SK-N-SH treated with all-trans-retinoic acid at 6 μM for 48 hours (cell line): ENCODE results near the gene CALB2.

Experiments
- ATAC-seq: fragments of 200-7000 bp; cut with Tn5 transposase; 3 replicates; pipeline ENCODE4 v1.9.1; 2020; ENCODE audit warnings: mild to moderate bottlenecking, moderate library complexity
- BACH2 ChIP-seq: fragments of 250-450 bp; sonication (Bioruptor Pico); IDR thresholded peaks from 2 replicates; pipeline ENCODE4 v1.9.0; 2021; ENCODE audit warnings: mild to moderate bottlenecking, borderline replicate concordance
- CSDC2 ChIP-seq: fragments of 250-450 bp; sonication (Bioruptor Pico); IDR thresholded peaks from 2 replicates; pipeline ENCODE4 v1.5.0; 2020; ENCODE audit warnings: mild to moderate bottlenecking, moderate library complexity
- ESRRG ChIP-seq: fragments of 250-450 bp; sonication (Bioruptor Pico); IDR thresholded peaks from 2 replicates; pipeline ENCODE4 v1.6.1; 2021; ENCODE audit warnings: mild to moderate bottlenecking
- ISL1 ChIP-seq: fragments of 250-450 bp; sonication (Bioruptor Pico); IDR thresholded peaks from 2 replicates; pipeline ENCODE4 v2.1.2; 2022; ENCODE audit warnings: mild to moderate bottlenecking, moderate library complexity
- OSR1 ChIP-seq: fragments of 250-450 bp; sonication (Bioruptor Pico); IDR thresholded peaks from 2 replicates; pipeline ENCODE4 v1.8.0; 2022; ENCODE audit warnings: moderate library complexity, mild to moderate bottlenecking, inconsistent platforms
- PPARA ChIP-seq: fragments of 250-450 bp; sonication (Bioruptor Pico); IDR thresholded peaks from 2 replicates; pipeline ENCODE4 v1.5.0; 2020; ENCODE audit warnings: mild to moderate bottlenecking, borderline replicate concordance
- RARB ChIP-seq: fragments of 250-450 bp; sonication (Bioruptor Pico); IDR thresholded peaks from 2 replicates; pipeline ENCODE4 v1.8.0; 2021; ENCODE audit warnings: mild to moderate bottlenecking, moderate library complexity
- SNAI2 ChIP-seq: fragments of 250-450 bp; sonication (Bioruptor Pico); IDR thresholded peaks from 2 replicates; pipeline ENCODE4 v1.5.0; 2020; ENCODE audit warnings: mild to moderate bottlenecking, moderate library complexity
- TCF4 ChIP-seq: fragments of 250-450 bp; sonication (Bioruptor Pico); IDR thresholded peaks from 2 replicates; pipeline ENCODE4 v1.8.0; 2021; ENCODE audit warnings: mild to moderate bottlenecking, moderate library complexity, borderline replicate concordance
- ZFP30 ChIP-seq: fragments of 450-650 bp; formaldehyde crosslinking; IDR thresholded peaks from 2 replicates; pipeline ENCODE4 v1.5.0; 2022; ENCODE audit warnings: mild to moderate bottlenecking, moderate library complexity
- ZNF70 ChIP-seq: fragments of 450-650 bp; formaldehyde crosslinking; IDR thresholded peaks from 2 replicates; pipeline ENCODE4 v1.5.0; 2020; ENCODE audit warnings: mild to moderate bottlenecking, moderate library complexity
- ZNF8 ChIP-seq: fragments of 450-650 bp; formaldehyde crosslinking; IDR thresholded peaks from 2 replicates; pipeline ENCODE4 v1.5.0; 2020; ENCODE audit warnings: mild to moderate bottlenecking, moderate library complexity
- TF ChIP-seq, protein P1 (sequence below): fragments of 250-450 bp; sonication (Bioruptor Pico); IDR thresholded peaks from 2 replicates; pipeline ENCODE4 v1.8.0; 2021; ENCODE audit warnings: low read depth, mild to moderate bottlenecking, moderate library complexity, borderline replicate concordance
- TF ChIP-seq, protein P2 (sequence below): fragments of 250-450 bp; sonication (Bioruptor Pico); IDR thresholded peaks from 2 replicates; pipeline ENCODE4 v1.5.1; 2021; ENCODE audit warnings: mild to moderate bottlenecking, moderate library complexity
- TF ChIP-seq, protein P3 (sequence below): fragments of 250-450 bp; sonication (Bioruptor Pico); IDR thresholded peaks from 2 replicates; pipeline ENCODE4 v1.5.1; 2020; ENCODE audit warnings: low read depth, mild to moderate bottlenecking, moderate library complexity

The CALB2 gene

DNA sequence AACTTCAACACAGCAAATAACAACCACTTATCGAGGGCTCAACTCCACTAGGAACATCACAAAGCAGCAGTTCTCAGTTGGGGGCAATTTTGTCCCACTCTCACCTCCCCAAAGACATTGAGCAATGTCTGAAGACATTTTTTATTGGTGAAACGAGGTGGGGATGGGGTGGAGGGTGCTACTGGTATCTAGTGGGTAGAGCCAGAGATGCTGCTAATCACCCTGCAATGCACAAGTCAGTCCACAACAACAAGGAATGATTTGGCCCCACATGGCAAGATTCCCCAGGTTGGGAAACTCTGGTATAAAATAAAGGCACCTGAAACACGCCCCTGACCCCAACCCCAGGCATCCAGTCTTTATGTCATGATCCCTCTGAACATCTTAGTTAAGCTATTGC, 50.0 kb downstream of the CALB2 start (continued):
- TF ChIP-seq ZNF8 (CRISPR knock-in tag) (no peak), RARB (CRISPR knock-in tag) (no peak), TCF4 (CRISPR knock-in tag) (no peak)
- TF ChIP-seq, protein P1, sequence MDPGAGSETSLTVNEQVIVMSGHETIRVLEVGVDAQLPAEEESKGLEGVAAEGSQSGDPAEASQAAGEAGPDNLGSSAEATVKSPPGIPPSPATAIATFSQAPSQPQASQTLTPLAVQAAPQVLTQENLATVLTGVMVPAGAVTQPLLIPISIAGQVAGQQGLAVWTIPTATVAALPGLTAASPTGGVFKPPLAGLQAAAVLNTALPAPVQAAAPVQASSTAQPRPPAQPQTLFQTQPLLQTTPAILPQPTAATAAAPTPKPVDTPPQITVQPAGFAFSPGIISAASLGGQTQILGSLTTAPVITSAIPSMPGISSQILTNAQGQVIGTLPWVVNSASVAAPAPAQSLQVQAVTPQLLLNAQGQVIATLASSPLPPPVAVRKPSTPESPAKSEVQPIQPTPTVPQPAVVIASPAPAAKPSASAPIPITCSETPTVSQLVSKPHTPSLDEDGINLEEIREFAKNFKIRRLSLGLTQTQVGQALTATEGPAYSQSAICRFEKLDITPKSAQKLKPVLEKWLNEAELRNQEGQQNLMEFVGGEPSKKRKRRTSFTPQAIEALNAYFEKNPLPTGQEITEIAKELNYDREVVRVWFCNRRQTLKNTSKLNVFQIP (CRISPR knock-in tag) = no peak

DNA sequence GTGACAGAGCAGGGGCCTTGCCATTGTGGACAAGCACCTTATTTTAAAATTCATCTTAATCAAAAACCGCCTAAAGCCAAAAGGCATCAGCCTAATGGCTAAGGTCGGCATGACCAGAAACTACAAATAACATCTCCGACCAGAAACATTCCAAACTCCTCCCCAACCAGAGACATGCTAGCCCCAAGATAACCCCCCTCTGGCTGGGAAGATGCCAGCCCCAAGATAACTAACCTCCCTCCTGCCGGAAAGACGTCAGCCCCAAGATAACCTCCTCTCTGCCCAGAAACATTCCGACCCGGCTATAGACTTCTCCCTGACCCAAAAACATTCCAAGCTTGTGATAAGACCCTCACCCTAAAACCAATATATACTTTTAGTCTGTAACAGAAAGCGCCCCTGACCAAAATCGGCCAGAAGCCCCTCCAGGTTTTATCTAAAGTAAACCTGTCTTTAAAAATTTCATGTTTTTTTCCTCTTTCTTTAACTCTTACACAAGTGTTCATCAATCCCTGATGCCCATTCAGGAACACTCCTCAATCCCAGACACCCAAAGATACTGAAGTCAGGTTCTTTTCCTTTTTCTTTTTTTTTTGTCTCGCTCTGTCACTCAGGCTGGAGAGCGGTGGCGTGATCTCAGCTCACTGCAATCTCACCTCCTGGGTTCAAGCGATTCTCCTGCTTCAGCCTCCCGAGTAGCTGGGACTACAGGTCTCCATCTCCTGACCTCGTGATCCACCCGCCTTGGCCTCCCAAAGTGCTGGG, 50.7 kb downstream of the CALB2 start:
- ATAC-seq = no peak
- TF ChIP-seq OSR1 (CRISPR knock-in tag) = no peak
- TF ChIP-seq TCF4 (CRISPR knock-in tag) = no peak
- TF ChIP-seq ZNF70 (CRISPR knock-in tag) = no peak
- TF ChIP-seq ISL1 (CRISPR knock-in tag) = no peak
- TF ChIP-seq PPARA (CRISPR knock-in tag) = no peak
- TF ChIP-seq RARB (CRISPR knock-in tag) = no peak
- TF ChIP-seq, protein P2, sequence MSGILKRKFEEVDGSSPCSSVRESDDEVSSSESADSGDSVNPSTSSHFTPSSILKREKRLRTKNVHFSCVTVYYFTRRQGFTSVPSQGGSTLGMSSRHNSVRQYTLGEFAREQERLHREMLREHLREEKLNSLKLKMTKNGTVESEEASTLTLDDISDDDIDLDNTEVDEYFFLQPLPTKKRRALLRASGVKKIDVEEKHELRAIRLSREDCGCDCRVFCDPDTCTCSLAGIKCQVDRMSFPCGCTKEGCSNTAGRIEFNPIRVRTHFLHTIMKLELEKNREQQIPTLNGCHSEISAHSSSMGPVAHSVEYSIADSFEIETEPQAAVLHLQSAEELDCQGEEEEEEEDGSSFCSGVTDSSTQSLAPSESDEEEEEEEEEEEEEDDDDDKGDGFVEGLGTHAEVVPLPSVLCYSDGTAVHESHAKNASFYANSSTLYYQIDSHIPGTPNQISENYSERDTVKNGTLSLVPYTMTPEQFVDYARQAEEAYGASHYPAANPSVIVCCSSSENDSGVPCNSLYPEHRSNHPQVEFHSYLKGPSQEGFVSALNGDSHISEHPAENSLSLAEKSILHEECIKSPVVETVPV = no peak
- TF ChIP-seq, protein P1 (CRISPR knock-in tag) = no peak
- TF ChIP-seq, protein P3, sequence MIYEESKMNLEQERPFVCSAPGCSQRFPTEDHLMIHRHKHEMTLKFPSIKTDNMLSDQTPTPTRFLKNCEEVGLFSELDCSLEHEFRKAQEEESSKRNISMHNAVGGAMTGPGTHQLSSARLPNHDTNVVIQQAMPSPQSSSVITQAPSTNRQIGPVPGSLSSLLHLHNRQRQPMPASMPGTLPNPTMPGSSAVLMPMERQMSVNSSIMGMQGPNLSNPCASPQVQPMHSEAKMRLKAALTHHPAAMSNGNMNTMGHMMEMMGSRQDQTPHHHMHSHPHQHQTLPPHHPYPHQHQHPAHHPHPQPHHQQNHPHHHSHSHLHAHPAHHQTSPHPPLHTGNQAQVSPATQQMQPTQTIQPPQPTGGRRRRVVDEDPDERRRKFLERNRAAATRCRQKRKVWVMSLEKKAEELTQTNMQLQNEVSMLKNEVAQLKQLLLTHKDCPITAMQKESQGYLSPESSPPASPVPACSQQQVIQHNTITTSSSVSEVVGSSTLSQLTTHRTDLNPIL (CRISPR knock-in tag) = no peak
- TF ChIP-seq ESRRG (CRISPR knock-in tag) = no peak
- TF ChIP-seq, all 23 proteins: peak for 0

DNA sequence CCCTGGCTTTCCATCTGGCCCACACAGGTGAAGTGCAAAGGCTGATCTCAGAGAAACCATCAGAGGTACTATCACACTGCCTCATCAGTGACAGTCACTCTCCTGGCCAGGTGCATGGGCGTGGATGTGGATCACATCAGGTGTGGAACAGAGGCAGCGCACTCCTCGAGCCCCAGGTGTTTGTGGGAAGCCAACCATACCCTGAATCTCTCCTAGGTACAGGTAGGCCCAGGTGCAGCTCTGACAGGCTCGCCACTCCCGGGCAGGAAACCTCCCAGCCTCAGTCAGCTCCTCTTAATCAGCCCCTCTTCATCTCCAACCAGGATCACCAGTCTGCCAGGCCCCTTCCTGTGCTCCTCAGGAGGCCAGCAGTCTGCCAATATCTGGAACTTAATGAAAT, 51.6 kb downstream of the CALB2 start:
- TF ChIP-seq, protein P1 (CRISPR knock-in tag) = no peak
- no peak for ATAC-seq

DNA sequence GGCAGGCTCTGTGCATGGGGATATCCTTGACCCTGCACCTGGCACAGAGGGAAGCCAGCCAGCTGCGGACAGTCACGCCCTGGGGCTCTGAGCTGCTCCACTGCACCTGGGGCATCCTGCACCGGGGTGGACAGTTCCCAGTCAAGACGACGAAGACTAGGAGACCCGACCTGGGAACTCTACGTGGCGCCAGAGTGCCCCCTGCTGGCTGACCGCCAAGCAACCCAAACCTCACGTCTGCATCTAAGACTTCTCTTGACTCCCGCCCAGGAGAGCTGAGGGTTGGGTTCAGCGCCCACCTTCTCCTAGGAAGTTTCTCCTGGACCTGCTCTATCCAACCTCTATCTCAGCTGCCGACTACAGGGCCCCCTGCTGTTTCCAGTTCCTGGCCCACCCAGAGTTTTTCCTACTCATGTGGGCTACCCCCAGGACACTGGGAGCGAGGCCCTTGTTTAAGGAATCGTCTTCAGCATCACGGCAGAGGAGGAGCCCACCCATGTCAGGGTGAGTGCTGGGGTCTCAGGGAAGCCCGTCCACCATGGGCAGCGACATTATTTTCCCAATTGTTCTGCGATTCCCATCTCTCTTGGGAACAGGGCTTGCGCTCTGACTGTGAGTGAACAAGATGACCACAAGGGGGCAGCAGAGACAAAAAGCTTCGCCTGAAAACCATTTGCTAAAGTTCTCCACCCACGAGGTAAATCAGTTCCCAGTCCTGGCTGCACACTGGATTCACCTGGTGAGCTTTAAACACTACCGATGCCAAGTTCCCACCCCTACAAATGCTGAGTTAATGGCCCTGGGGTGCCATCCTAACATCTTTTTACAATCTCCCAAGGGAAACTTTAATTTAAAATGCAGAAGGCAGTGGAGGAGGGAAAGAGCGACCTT, 54.0 kb downstream of the CALB2 start:
- TF ChIP-seq, protein P1 (CRISPR knock-in tag) = no peak
- TF ChIP-seq ZFP30 (CRISPR knock-in tag) (no peak), ISL1 (CRISPR knock-in tag) (no peak), SNAI2 (CRISPR knock-in tag) (no peak), RARB (CRISPR knock-in tag) (no peak), PPARA (CRISPR knock-in tag) (no peak), CSDC2 (no peak), ZNF70 (CRISPR knock-in tag) (no peak), BACH2 (CRISPR knock-in tag) (no peak)
- peak; percentile 94 for ATAC-seq
